GM10248 (cell line): ENCODE results near the gene SPN.
"Not testable (repeated sequence)": the region's sequence is repeated elsewhere in the genome, so short reads cannot be mapped to it uniquely, and the experiment has no call there.

Source experiments
- CTCF ChIA-PET: fragments of 300-600 bp; sonication (Branson Sonifier 250); formaldehyde crosslinking; extraction: SDS; loops from one replicate; lab custom pipeline; 2021; ENCODE audit warnings: antibody characterized with exemption; lab: Yijun Ruan, JAX
- POLR2A ChIA-PET: fragments of 350-650 bp; sonication (Branson Sonifier 250); formaldehyde crosslinking; extraction: SDS; loops from one replicate; lab custom pipeline; 2020; ENCODE audit warnings: antibody characterized with exemption; lab: Yijun Ruan, JAX
- DNase-seq: peaks from one replicate; pipeline ENCODE4 v3.0.0; 2012; ENCODE audit errors: extremely low spot score
- CTCF ChIP-seq: IDR thresholded peaks from 2 replicates; pipeline ENCODE4 v1.5.1; 2012; ENCODE audit warnings: mild to moderate bottlenecking, low read depth; ENCODE audit errors: extremely low read depth, missing control alignments, control extremely low read depth

SPN gene

GRCh38 chr16:29694384-29695195 lies 31.5 kb downstream of the SPN start:
- POLR2A ChIA-PET, result interaction anchor here (0.6 kb wide), 1 partner anchor 122 kb away, joined by 6 read pairs; no protein-coding TSS in a partner anchor
- no peak for TF ChIP-seq CTCF
- CTCF ChIA-PET, result interaction anchor here (0.7 to 1.4 kb wide), 2 partner anchors 15 to 154 kb away, joined by 3 read pairs; no protein-coding TSS in a partner anchor
- no peak for DNase-seq

GRCh38 chr16:29695675-29696074 lies 32.6 kb downstream of the SPN start:
- POLR2A ChIA-PET, DNase-seq: not testable (repeated sequence)
- CTCF ChIA-PET, result interaction anchor here (1.0 to 1.4 kb wide), 2 partner anchors 17 to 23 kb away, joined by 3 read pairs; partner anchors contain the start of gene QPRT

GRCh38 chr16:29696881-29697331 lies 33.9 kb downstream of the SPN start:
- ChIA-PET POLR2A (no interaction called here), CTCF (interaction anchor here (1.3 to 1.4 kb wide), 2 partner anchors 14 to 18 kb away, joined by 3 read pairs; partner anchors contain the start of gene QPRT)
- no peak for TF ChIP-seq CTCF
- DNase-seq, result no peak

- no peak for DNase-seq
- TF ChIP-seq CTCF, result no peak
- ChIA-PET CTCF (interaction anchor here (1.3 to 3.5 kb wide), 3 partner anchors 13 to 26 kb away, joined by 3 to 13 read pairs (median 3); partner anchors contain the start of gene QPRT), POLR2A (interaction anchor here (0.6 kb wide), 1 partner anchor 10 kb away, joined by 3 read pairs; no protein-coding TSS in a partner anchor)
Observed at GRCh38 chr16:29697391-29697790, 34.3 kb downstream of the SPN start.

- no peak for DNase-seq
- no peak for TF ChIP-seq CTCF
- ChIA-PET POLR2A (interaction anchor here (0.5 to 0.6 kb wide), 2 partner anchors 11 to 131 kb away, joined by 3 to 7 read pairs; no protein-coding TSS in a partner anchor), CTCF (interaction anchor here (1.3 to 4.9 kb wide), 4 partner anchors 13 to 151 kb away, joined by 3 to 32 read pairs (median 17); partner anchors contain the start of gene KIF22)
Observed at GRCh38 chr16:29698042-29698441, 35.0 kb downstream of the SPN start.

- CTCF ChIA-PET, result interaction anchor here (1.2 to 4.9 kb wide), 12 partner anchors 10 to 150 kb away, joined by 3 to 32 read pairs (median 13); partner anchors contain the start of gene KIF22
- no peak for TF ChIP-seq CTCF
- POLR2A ChIA-PET, result interaction anchor here (0.5 kb wide), 1 partner anchor 130 kb away, joined by 7 read pairs; no protein-coding TSS in a partner anchor
- no peak for DNase-seq
Observed at GRCh38 chr16:29698484-29699323, 35.7 kb downstream of the SPN start.
